H9 (cell line): ENCODE measurements around the gene DENND1A. TPM values are rescaled to one million over a fixed set of nuclear protein-coding genes. Genes with fewer than 3 reads are reported as not detected.

Source experiments
- DNase-seq: peaks from one replicate; pipeline ENCODE4 v3.0.0-alpha.2; 2017
- H2AFZ ChIP-seq: one replicate; pipeline ENCODE4 v1.6.1; 2013; ENCODE audit warnings: mild to moderate bottlenecking, low read length, control low read depth, moderate library complexity
- H2AK5ac ChIP-seq: 2 replicates; pipeline ENCODE4 v1.6.1; 2013; ENCODE audit warnings: low read length, control low read depth, mixed read lengths; ENCODE audit not compliant: insufficient read length
- H2BK120ac ChIP-seq: one replicate; pipeline ENCODE4 v1.6.1; 2013; ENCODE audit warnings: low read depth, mild to moderate bottlenecking, low read length, control low read depth, inconsistent platforms; ENCODE audit not compliant: poor library complexity, severe bottlenecking
- H2BK12ac ChIP-seq: 2 replicates; pipeline ENCODE4 v1.6.1; 2013; ENCODE audit warnings: low read length, control low read depth, mixed read lengths, low read depth; ENCODE audit not compliant: insufficient read length
- H2BK15ac ChIP-seq: 2 replicates; pipeline ENCODE4 v1.6.1; 2013; ENCODE audit warnings: low read depth, low read length, control low read depth
- H2BK20ac ChIP-seq: one replicate; pipeline ENCODE4 v1.6.1; 2013; ENCODE audit warnings: low read depth, mild to moderate bottlenecking, low read length, control low read depth, inconsistent platforms; ENCODE audit not compliant: poor library complexity, severe bottlenecking
- H2BK5ac ChIP-seq: 2 replicates; pipeline ENCODE4 v1.6.1; 2013; ENCODE audit warnings: low read length, control low read depth, mixed read lengths; ENCODE audit not compliant: insufficient read length
- H3K14ac ChIP-seq: 2 replicates; pipeline ENCODE4 v1.6.1; 2013; ENCODE audit warnings: low read length, control low read depth; ENCODE audit not compliant: insufficient read depth
- H3K18ac ChIP-seq: 2 replicates; pipeline ENCODE4 v1.6.1; 2013; ENCODE audit warnings: low read depth, mild to moderate bottlenecking, mixed read lengths, low read length, control low read depth; ENCODE audit not compliant: insufficient read length
- H3K23ac ChIP-seq: 2 replicates; pipeline ENCODE4 v1.6.1; 2013; ENCODE audit warnings: low read length, control low read depth, mixed read lengths, low read depth; ENCODE audit not compliant: insufficient read length
- H3K23me2 ChIP-seq: 2 replicates; pipeline ENCODE4 v1.6.1; 2013; ENCODE audit warnings: low read depth, mild to moderate bottlenecking, mixed read lengths, low read length, control low read depth; ENCODE audit not compliant: insufficient read length, poor library complexity, severe bottlenecking
- H3K27ac ChIP-seq: 2 replicates; pipeline ENCODE4 v1.5.1; 2013; ENCODE audit warnings: low read length, control low read depth, mixed read lengths, low read depth; ENCODE audit not compliant: insufficient read length
- H3K27me3 ChIP-seq: 2 replicates; pipeline ENCODE4 v1.6.1; 2013; ENCODE audit warnings: low read length, control low read depth, inconsistent platforms; ENCODE audit not compliant: insufficient read depth
- H3K4ac ChIP-seq: 2 replicates; pipeline ENCODE4 v1.6.1; 2013; ENCODE audit warnings: low read depth, mild to moderate bottlenecking, control low read depth, inconsistent platforms, low read length, moderate library complexity
- H3K4me1 ChIP-seq: 2 replicates; pipeline ENCODE4 v1.6.1; 2013; ENCODE audit warnings: low read length, control low read depth, inconsistent platforms; ENCODE audit not compliant: insufficient read depth
- H3K4me2 ChIP-seq: 2 replicates; pipeline ENCODE4 v1.6.1; 2013; ENCODE audit warnings: low read length, control low read depth, mixed read lengths; ENCODE audit not compliant: insufficient read length, insufficient read depth
- H3K56ac ChIP-seq: 2 replicates; pipeline ENCODE4 v1.6.1; 2013; ENCODE audit warnings: low read depth, mild to moderate bottlenecking, mixed read lengths, low read length, control low read depth; ENCODE audit not compliant: insufficient read length
- H3K79me1 ChIP-seq: 2 replicates; pipeline ENCODE4 v1.6.1; 2013; ENCODE audit warnings: low read depth, mild to moderate bottlenecking, moderate library complexity, low read length, control low read depth, inconsistent platforms; ENCODE audit not compliant: insufficient read depth, poor library complexity, severe bottlenecking
- H3K79me2 ChIP-seq: 2 replicates; pipeline ENCODE4 v1.6.1; 2013; ENCODE audit warnings: low read length, control low read depth, inconsistent platforms; ENCODE audit not compliant: insufficient read depth
- H3K9ac ChIP-seq: 2 replicates; pipeline ENCODE4 v1.6.1; 2013; ENCODE audit warnings: low read length, control low read depth, mixed read lengths; ENCODE audit not compliant: insufficient read length; ENCODE audit errors: extremely low read depth
- H3K9me3 ChIP-seq: one replicate; pipeline ENCODE4 v1.6.1; 2013; ENCODE audit warnings: low read depth, low read length, inconsistent platforms; ENCODE audit not compliant: control insufficient read depth
- H3T11ph ChIP-seq: one replicate; pipeline ENCODE4 v1.6.1; 2013; ENCODE audit warnings: mild to moderate bottlenecking, low read length, control low read depth, inconsistent platforms
- H4K20me1 ChIP-seq: one replicate; pipeline ENCODE4 v1.6.1; 2013; ENCODE audit not compliant: control insufficient read depth, insufficient read length, insufficient read depth
- H4K5ac ChIP-seq: 2 replicates; pipeline ENCODE4 v1.6.1; 2013; ENCODE audit warnings: low read depth, mild to moderate bottlenecking, mixed read lengths, low read length, control low read depth; ENCODE audit not compliant: insufficient read length
- H4K8ac ChIP-seq: replicated peaks from 2 replicates; pipeline ENCODE4 v1.6.1; 2013; ENCODE audit warnings: low read length, control low read depth, mixed read lengths, low read depth; ENCODE audit not compliant: insufficient read length
- H4K91ac ChIP-seq: 2 replicates; pipeline ENCODE4 v1.6.1; 2013; ENCODE audit warnings: low read depth, mild to moderate bottlenecking, moderate library complexity, mixed read lengths, low read length, control low read depth; ENCODE audit not compliant: insufficient read length
- H3K27ac Mint-ChIP-seq, 3 experiments: 2 replicates in 2 of 3; 3 replicates in 1 of 3; pipeline ENCODE4 v1.8.0; 2020 to 2021; ENCODE audit warnings: mixed read lengths in 3 of 3, mild to moderate bottlenecking in 1 of 3, moderate library complexity in 1 of 3
- H3K27me3 Mint-ChIP-seq: 2 replicates; pipeline ENCODE4 v1.8.0; 2021; ENCODE audit warnings: low read depth, mild to moderate bottlenecking, moderate library complexity, mixed read lengths
- H3K36me3 Mint-ChIP-seq, 3 experiments: 2 replicates in 2 of 3; 3 replicates in 1 of 3; pipeline ENCODE4 v1.8.0; 2020 to 2021; ENCODE audit warnings: low read depth in 3 of 3, mixed read lengths in 3 of 3; ENCODE audit not compliant: insufficient read depth in 1 of 3
- H3K4me1 Mint-ChIP-seq, 2 experiments: 2 replicates each; pipeline ENCODE4 v1.8.0; 2020; ENCODE audit warnings: mixed read lengths in 2 of 2
- H3K4me3 Mint-ChIP-seq, 2 experiments: 2 replicates in 1 of 2; 3 replicates in 1 of 2; pipeline ENCODE4 v1.8.0; 2020 to 2021; ENCODE audit warnings: mild to moderate bottlenecking in 2 of 2, mixed read lengths in 2 of 2, moderate library complexity in 1 of 2
- H3K9me3 Mint-ChIP-seq, 2 experiments: 2 replicates in 1 of 2; 3 replicates in 1 of 2; pipeline ENCODE4 v1.8.0; 2020; ENCODE audit warnings: mild to moderate bottlenecking in 2 of 2, mixed read lengths in 2 of 2, moderate library complexity in 1 of 2
- WGBS: extraction: QIAGEN DNeasy Blood & Tissue Kit; methylation state at CpG from one replicate; pipeline ENCODE4 v1.1.7; 2013; ENCODE audit warnings: missing lambda C conversion rate, low lambda C conversion rate, mixed read lengths; ENCODE audit not compliant: insufficient read length; ENCODE audit errors: extremely low coverage; 5-methylcytosine and 5-hydroxymethylcytosine counted together
- total RNA-seq: library from RNA; stranded (reverse); gene quantifications from 2 replicates; pipeline ENCODE4 v1.2.1, GENCODE V29; 2021
- TF ChIP-seq, protein P1 (sequence below): fragments of 200-600 bp; sonication (generic); conservative IDR thresholded peaks from 3 replicates; pipeline ENCODE4 v1.8.0; 2021; ENCODE audit warnings: antibody characterized with exemption, mild to moderate bottlenecking

DENND1A gene
- total RNA-seq, 1 experiment from 2014 or later, result 20.4 TPM

DNA sequence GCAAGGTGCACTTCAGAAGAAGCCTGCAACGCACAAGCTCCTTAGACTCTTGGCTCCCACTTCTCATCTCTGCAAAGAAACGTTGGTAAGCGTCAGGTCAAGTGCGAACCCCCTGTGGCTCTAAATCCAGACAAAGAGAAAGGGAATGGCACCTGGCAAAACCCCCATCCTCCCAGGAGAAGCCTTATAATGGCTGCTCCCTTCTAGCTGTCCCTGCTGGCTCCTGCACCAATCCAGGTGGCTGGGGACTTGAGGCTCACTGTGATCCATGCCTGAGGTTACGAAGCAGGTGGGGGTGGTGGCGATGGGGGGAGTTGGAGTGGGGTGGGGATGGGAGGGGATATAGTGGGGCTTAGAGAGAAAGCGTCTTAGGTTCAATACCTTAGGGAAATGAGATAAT lies 272.8 kb downstream of the DENND1A start:
- Mint-ChIP-seq H3K4me1 (peaks cover 24 to 37% of the 10 kb centered on the region in 2 experiments), H3K27ac (0 out of 7 replicates have a peak overlapping the region, but pooled peaks of 1 of the 3 experiments have one; percentile 7), H3K27me3 (no peaks in the 10 kb centered on the region), H3K9me3 (peaks cover 0 to 4% of the 10 kb centered on the region in 2 experiments; a peak in 2 of 5 replicates), H3K36me3 (peaks cover 8 to 12% (median 8%) of the 10 kb centered on the region in 3 experiments; a peak in 6 of 7 replicates), H3K4me3 (no peak overlapping the region)
- no peaks in the 10 kb centered on the region for H3K23me2 ChIP-seq
- H4K5ac ChIP-seq, result no peak overlapping the region
- no peaks in the 10 kb centered on the region for H3K79me1 ChIP-seq
- TF ChIP-seq, protein P1, sequence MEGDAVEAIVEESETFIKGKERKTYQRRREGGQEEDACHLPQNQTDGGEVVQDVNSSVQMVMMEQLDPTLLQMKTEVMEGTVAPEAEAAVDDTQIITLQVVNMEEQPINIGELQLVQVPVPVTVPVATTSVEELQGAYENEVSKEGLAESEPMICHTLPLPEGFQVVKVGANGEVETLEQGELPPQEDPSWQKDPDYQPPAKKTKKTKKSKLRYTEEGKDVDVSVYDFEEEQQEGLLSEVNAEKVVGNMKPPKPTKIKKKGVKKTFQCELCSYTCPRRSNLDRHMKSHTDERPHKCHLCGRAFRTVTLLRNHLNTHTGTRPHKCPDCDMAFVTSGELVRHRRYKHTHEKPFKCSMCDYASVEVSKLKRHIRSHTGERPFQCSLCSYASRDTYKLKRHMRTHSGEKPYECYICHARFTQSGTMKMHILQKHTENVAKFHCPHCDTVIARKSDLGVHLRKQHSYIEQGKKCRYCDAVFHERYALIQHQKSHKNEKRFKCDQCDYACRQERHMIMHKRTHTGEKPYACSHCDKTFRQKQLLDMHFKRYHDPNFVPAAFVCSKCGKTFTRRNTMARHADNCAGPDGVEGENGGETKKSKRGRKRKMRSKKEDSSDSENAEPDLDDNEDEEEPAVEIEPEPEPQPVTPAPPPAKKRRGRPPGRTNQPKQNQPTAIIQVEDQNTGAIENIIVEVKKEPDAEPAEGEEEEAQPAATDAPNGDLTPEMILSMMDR, result no peak
- H2AFZ ChIP-seq, result no peak overlapping the region
- H2BK15ac ChIP-seq, result no peak overlapping the region
- no peak overlapping the region for H3T11ph ChIP-seq
- H2BK20ac ChIP-seq, result no peak overlapping the region
- no peak for DNase-seq
- no peaks in the 10 kb centered on the region for H3K27me3 ChIP-seq
- H3K79me2 ChIP-seq, result no peaks in the 10 kb centered on the region
- no peak overlapping the region for H3K18ac ChIP-seq
- WGBS, result no CpG with 5 or more reads among the region's 7 CpGs
- H3K56ac ChIP-seq, result no peak overlapping the region
- no peak overlapping the region for H4K91ac ChIP-seq
- no peak overlapping the region for H3K27ac ChIP-seq
- no peak overlapping the region for H4K8ac ChIP-seq
- no peak overlapping the region for H2BK5ac ChIP-seq
- no peak overlapping the region for H3K14ac ChIP-seq
- no peak overlapping the region for H3K9ac ChIP-seq
- no peaks in the 10 kb centered on the region for H4K20me1 ChIP-seq
- H3K4me1 ChIP-seq, result 0 out of 2 replicates have a peak, but pooled peaks cover 2% of the 10 kb centered on the region
- H3K4ac ChIP-seq, result no peak overlapping the region
- H2BK120ac ChIP-seq, result no peak overlapping the region
- no peak overlapping the region for H2BK12ac ChIP-seq
- no peak overlapping the region for H3K23ac ChIP-seq
- no peak overlapping the region for H3K4me2 ChIP-seq
- H2AK5ac ChIP-seq, result no peak overlapping the region
- no peaks in the 10 kb centered on the region for H3K9me3 ChIP-seq
